ENCODE measurements around the gene DAPK2. TPM values are rescaled to one million over a fixed set of nuclear protein-coding genes. Genes with fewer than 3 reads are reported as not detected.
"Not testable (repeated sequence)": the region's sequence is repeated elsewhere in the genome, so short reads cannot be mapped to it uniquely, and the experiment has no call there.

DAPK2 gene
- total RNA-seq, 2 donors from 2014 or later = 72.5 to 94.9 TPM

DNA sequence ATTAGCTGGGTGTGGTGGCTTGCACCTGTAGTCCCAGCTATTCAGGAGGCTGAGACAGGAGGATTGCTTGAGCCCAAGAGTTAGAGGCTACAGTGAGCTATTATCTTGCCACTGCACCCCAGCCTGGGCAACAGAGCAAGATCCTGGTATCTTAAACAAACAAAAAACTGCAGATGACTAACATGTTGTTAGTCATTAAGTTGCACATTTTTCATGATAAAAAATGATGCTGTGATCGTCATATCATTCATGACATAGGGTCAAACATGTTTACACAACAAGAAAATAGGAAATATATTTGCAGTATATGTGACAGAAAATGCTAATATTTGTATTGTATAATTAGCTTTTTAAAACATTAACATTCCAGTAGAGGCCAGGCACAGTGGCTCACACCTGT is 20.2 kb upstream of the DAPK2 start:
- intact Hi-C loops (cut with DNase I) = loop anchor here (2.0 to 10.0 kb wide), 4 partner anchors 174 to 452 kb away; no protein-coding TSS in a partner anchor
- ATAC-seq (no peak), DNase-seq (no peak)

GRCh38 chr15:64060716-64061115 is 14.4 kb upstream of the DAPK2 start:
- intact Hi-C loops (cut with DNase I) = loop anchor here in 1 of 2 donors (10.0 kb wide), 1 partner anchor 446 kb away; no protein-coding TSS in a partner anchor
- ATAC-seq (no peak), DNase-seq (no peak)

DNA sequence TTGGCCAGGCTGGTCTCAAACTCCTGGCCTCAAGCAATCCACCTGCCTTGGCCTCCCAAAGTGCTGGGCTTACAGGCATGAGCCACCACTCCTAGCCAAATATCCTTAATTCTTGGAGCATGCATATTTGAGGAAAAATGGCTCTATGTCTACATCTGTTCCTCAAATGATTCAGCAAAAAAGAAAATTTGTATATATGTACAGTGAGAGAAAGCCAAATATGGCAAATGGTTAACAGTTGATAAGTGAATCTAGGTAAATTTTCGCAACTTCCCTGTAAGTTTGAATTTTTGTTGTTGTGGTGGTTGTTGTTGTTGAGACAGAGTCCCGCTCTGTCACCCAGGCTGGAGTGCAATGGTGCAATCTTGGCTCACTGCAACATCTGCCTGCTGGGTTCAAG is 12.8 kb upstream of the DAPK2 start:
- ATAC-seq; DNase-seq; intact Hi-C loops (cut with DNase I): not testable (repeated sequence)

GRCh38 chr15:64058279-64058678 is 12.0 kb upstream of the DAPK2 start:
- no peak for ATAC-seq
- DNase-seq = no peak
- intact Hi-C loops (cut with DNase I) = no loop called here

DNA sequence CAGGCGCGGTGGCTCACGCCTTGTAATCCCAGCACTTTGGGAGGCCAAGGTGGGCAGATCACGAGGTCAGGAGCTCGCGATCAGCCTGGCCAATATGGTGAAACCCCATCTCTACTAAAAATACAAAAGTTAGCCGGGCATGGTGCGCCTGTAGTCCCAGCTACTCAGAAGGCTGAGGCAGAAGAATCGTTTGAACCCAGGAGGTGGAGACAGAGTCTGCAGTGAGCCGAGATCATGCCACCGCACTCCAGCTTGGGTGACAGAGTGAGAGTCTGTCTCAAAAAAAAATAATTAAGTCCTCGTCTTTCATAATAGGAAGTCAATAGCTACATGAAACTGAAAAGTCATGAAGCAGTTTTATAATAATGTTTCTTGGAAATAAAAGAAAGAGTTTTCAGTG is 7.4 kb upstream of the DAPK2 start:
- intact Hi-C loops (cut with DNase I); ATAC-seq; DNase-seq: not testable (repeated sequence)

GRCh38 chr15:64052925-64053491 is 6.7 kb upstream of the DAPK2 start:
- no peak for ATAC-seq
- intact Hi-C loops (cut with DNase I) = no loop called here
- no peak for DNase-seq

GRCh38 chr15:64051407-64052259 is 5.3 kb upstream of the DAPK2 start:
- intact Hi-C loops (cut with DNase I) = no loop called here
- no peak for ATAC-seq
- no peak for DNase-seq

- ATAC-seq (no peak), DNase-seq (no peak)
- intact Hi-C loops (cut with DNase I) = no loop called here
These were observed 4.8 kb upstream of the DAPK2 start for GRCh38 chr15:64051093-64051402.

- intact Hi-C loops (cut with DNase I) = no loop called here
- DNase-seq (no peak), ATAC-seq (no peak)
These were observed 4.2 kb upstream of the DAPK2 start for GRCh38 chr15:64050281-64051092.

DNA sequence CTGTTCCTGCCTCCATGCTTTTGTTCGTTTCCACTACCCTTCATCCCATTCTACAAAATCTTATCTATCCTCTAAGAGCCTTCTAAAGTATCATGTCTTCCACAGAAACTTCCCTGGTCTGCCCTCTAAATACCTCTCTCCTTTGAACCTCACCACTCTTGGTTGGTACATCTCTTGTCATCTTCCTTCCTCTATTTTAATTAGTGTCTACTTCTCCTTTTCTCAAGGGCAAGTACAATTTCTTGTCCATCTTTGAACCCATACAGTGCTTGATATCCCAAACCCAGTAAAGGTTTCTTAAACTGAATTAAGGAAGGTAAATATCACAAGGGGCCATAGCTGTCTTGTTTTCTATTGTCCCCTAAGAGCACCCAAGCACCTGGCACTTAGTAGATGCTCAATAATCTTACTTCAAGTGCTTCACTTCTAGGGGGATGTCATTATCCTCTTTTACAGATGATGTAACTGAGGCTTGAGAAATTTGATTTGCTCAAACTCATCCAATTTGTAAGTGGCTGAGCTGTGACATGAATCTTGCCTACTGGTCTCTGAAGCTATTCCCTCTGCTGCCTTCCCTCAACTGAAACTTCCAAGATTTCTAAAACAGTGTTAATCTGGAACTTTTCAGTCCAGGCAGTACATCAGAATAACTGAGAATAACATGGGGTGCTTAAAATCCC is 2.6 kb upstream of the DAPK2 start:
- intact Hi-C loops (cut with DNase I) = loop anchor here (5.0 to 10.0 kb wide), 3 partner anchors 62 to 134 kb away; no protein-coding TSS in a partner anchor
- ATAC-seq (no peak), DNase-seq (no peak)

- intact Hi-C loops (cut with DNase I) = loop anchor here (5.0 to 10.0 kb wide), 3 partner anchors 59 to 131 kb away; no protein-coding TSS in a partner anchor
These were observed 388 bp downstream of the DAPK2 start for GRCh38 chr15:64045774-64046420.

DNA sequence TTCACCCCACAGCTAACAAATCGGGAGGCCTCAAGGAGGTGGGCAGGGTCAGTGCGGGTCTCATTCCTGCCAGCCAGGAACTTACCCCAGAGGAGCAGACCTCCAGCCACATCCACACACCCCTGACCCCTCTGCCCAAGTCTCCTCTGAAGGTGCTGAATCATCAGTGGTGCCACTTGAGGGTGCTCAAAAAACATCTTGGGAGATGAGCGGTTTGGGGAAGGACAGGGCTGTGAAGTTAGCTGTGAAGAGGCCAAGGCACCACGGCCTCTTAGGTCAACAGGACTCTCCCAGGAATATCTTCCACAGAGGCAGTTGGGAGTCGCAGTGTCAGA is 1.2 kb downstream of the DAPK2 start:
- intact Hi-C loops (cut with DNase I) = loop anchor here (5.0 to 10.0 kb wide), 3 partner anchors 58 to 130 kb away; no protein-coding TSS in a partner anchor
- DNase-seq = no peak
- peak in 1 of 2 donors; percentile 3 for ATAC-seq

More at GRCh38 chr15:64045774-64046420, 388 bp downstream of the DAPK2 start:
- DNase-seq (no peak), ATAC-seq (peak; percentile 34 to 36)

DNA sequence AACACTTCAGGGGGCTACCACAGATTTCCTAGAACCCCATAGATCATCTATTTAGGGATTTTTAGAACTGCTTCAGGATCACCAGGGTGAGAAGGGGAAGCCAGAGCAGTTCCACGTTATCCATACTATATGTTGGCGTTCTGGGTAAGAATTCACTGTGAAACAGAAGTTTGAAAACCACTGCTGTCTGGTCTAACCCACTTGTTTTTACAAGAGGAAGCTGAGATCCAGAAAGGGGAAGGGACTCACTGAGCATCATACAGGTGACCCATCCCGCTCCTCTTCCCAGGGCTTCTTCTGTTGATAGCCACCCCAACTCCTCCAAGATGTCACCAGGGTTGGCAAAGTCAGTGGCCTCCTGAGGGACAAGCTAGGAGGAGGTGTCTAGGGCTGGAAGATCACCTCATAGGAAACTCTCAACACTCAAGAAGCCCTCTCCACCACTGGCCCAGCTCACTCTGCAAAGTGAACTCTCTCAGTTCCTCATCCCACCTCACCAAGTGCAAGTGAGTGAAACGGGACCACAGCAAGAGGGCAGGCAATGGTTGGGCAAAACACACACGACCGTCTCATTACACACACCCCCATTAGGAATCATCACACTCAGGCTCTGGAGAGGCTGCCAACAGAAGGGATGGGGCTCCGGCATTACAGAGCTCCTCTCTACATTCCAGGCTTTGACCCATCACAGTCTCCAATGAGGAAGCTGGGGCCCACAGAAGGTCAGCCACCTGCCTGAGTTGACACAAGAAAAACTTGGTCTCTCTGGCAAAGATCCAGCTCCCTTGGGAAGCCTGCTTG is 1.8 kb downstream of the DAPK2 start:
- DNase-seq = no peak
- peak; percentile 12 to 32 for ATAC-seq
- intact Hi-C loops (cut with DNase I) = loop anchor here (5.0 to 10.0 kb wide), 3 partner anchors 57 to 130 kb away; no protein-coding TSS in a partner anchor

DNA sequence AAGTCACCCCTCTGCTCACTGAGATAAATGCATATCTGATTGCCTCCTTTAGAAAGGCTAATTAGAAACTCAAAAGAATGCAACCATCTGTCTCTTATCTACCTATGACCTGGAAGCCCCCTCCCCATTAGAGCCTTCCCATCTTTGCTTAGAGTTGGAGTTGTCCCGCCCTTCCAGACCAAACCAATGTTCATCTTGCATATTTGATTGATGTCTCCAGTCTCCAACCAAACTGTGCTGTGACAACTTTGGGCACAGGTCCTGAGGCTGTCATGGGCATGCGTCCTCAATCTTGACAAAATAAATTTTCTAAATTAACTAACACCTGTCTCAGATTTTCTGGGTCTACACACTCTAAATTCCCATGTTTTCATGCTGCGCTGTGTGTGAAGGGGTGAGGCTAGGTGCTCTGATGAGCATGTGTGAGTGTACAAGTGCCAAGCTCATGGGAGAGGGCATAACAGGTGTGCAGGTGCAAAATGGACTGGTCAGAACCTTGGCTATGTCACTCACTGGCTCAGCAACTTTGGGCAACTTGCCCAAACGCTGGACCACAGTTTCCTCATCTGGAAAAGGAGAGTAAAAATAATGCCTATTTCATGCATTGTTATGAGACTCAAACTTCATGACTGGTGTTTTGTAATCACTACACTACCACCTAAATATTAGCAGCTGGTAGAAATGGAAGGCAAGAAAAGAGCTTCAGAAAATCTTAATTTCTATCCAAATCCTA is 7.2 kb downstream of the DAPK2 start:
- intact Hi-C loops (cut with DNase I) = no loop called here
- DNase-seq (no peak), ATAC-seq (no peak)

DNA sequence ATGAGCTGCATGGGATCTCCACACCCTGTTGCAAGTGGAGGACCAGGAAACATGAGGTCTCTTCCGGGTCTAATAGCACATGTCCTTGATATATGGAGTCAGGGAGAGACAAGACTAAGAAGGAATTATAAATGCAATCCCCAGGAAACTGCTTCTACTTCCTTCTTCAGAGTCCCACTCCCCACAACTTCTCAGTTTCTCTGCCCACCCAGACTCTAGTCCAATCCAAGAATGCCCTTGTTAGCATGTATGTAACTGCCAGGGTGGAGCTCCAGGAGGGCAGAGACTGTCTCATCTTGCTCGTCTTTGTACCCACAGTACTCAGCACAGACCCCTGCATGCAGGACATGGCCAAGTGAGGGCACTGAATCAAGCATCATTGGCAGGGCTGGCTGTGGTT is 8.3 kb downstream of the DAPK2 start:
- DNase-seq (no peak), ATAC-seq (no peak)
- intact Hi-C loops (cut with DNase I) = no loop called here

- no peak for DNase-seq
- intact Hi-C loops (cut with DNase I) = no loop called here
- no peak for ATAC-seq
These were observed 9.2 kb downstream of the DAPK2 start for GRCh38 chr15:64037116-64037515.

DNA sequence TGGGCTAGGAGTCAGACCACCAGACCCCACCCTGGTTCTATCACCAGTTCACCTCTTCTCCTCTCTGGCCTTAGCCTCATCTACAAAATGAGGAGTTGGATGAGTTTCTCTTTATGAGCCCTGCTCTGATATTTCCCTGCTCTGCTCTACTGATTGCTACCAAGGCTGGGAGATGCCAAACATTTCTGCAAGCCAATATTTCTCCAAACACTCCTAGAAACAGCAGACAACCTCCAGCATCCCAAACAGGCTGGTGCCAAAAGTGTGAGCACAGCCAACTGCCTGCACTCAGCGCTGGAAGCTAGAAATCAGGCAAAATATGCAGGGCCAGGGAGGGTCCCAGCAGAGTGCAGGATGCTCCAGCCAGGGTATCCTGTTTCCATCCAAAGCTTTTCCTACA is 10.8 kb downstream of the DAPK2 start:
- peak in 1 of 2 donors; percentile 63 for ATAC-seq
- intact Hi-C loops (cut with DNase I) = no loop called here

More for the DNA sequence above, 10.8 kb downstream of the DAPK2 start:
- no peak for DNase-seq
